GM15510 (cell line): Measurements from ENCODE around the gene ZBTB46.

Experiments
- POLR2A ChIP-seq: IDR thresholded peaks from 3 replicates; pipeline ENCODE4 v1.6.1; 2011; ENCODE audit warnings: borderline replicate concordance; ENCODE audit not compliant: insufficient read length; ENCODE audit errors: extremely low read depth

Gene ZBTB46

GRCh38 chr20:63811491-63811875 lies 19.6 kb downstream of the ZBTB46 start:
- no peak for TF ChIP-seq POLR2A

- TF ChIP-seq POLR2A: no peak
Observed at GRCh38 chr20:63810730-63811490, 20.2 kb downstream of the ZBTB46 start.

- no peak for TF ChIP-seq POLR2A
Observed at GRCh38 chr20:63809856-63810255, 21.2 kb downstream of the ZBTB46 start.

- no peak for TF ChIP-seq POLR2A
Observed at GRCh38 chr20:63808964-63809674, 21.9 kb downstream of the ZBTB46 start.

- TF ChIP-seq POLR2A: no peak
Observed at GRCh38 chr20:63808145-63808724, 22.8 kb downstream of the ZBTB46 start.

- no peak for TF ChIP-seq POLR2A
Observed at GRCh38 chr20:63807654-63808053, 23.4 kb downstream of the ZBTB46 start.

- TF ChIP-seq POLR2A: no peak
Observed at GRCh38 chr20:63804308-63804636, 26.8 kb downstream of the ZBTB46 start.

- no peak for TF ChIP-seq POLR2A
Observed at GRCh38 chr20:63802469-63803240, 28.4 kb downstream of the ZBTB46 start.

- TF ChIP-seq POLR2A: no peak
Observed at GRCh38 chr20:63795178-63795830, 35.8 kb downstream of the ZBTB46 start.

GRCh38 chr20:63794614-63795013 lies 36.5 kb downstream of the ZBTB46 start:
- no peak for TF ChIP-seq POLR2A

- no peak for TF ChIP-seq POLR2A
Observed at GRCh38 chr20:63792866-63793265, 38.2 kb downstream of the ZBTB46 start.

GRCh38 chr20:63791497-63792156 lies 39.4 kb downstream of the ZBTB46 start:
- TF ChIP-seq POLR2A: no peak

- TF ChIP-seq POLR2A: no peak
Observed at GRCh38 chr20:63790572-63791168, 40.4 kb downstream of the ZBTB46 start.
